ENCODE results near the gene CCDC80.

- TF ChIP-seq CTCF (IDR thresholded peaks at IDR 0.05) (no peak), POLR2A (IDR thresholded peaks at IDR 0.05) (no peak)
Observed at GRCh38 chr3:112667599-112667998, 26.7 kb upstream of the CCDC80 start.

Data from heart left ventricle (tissue), 13 donors.